Fibroblast of lung (primary cell): ENCODE data around the gene NPHP1. TPM values are rescaled to one million over a fixed set of nuclear protein-coding genes. Genes with fewer than 3 reads are reported as not detected.

Experiments
- DNase-seq, 2 donors: peaks; one replicate each; pipeline versions ENCODE4 v3.0.0 to v3.0.0-alpha.2; 2010; ENCODE audit warnings: low read depth in 2 of 2
- H2AFZ ChIP-seq: 2 replicates; pipeline ENCODE4 v1.5.1; 2012; ENCODE audit warnings: low read length, control low read depth, inconsistent platforms
- H3K27ac ChIP-seq: 2 replicates; pipeline ENCODE4 v1.5.1; 2011; ENCODE audit warnings: low read length, control low read depth; ENCODE audit not compliant: insufficient read depth
- H3K27me3 ChIP-seq: 2 replicates; pipeline ENCODE4 v1.5.1; 2011; ENCODE audit warnings: mild to moderate bottlenecking, low read length; ENCODE audit not compliant: control insufficient read depth, insufficient read depth
- H3K36me3 ChIP-seq: 2 replicates; pipeline ENCODE4 v1.5.1; 2011; ENCODE audit warnings: low read length; ENCODE audit not compliant: control insufficient read depth, insufficient read depth
- H3K4me1 ChIP-seq: 2 replicates; pipeline ENCODE4 v1.5.1; 2011; ENCODE audit warnings: low read length; ENCODE audit not compliant: control insufficient read depth, insufficient read depth; ENCODE audit errors: extremely low read depth
- H3K4me2 ChIP-seq: 2 replicates; pipeline ENCODE4 v1.5.1; 2011; ENCODE audit warnings: low read length, control low read depth; ENCODE audit not compliant: insufficient read depth; ENCODE audit errors: extremely low read depth
- H3K4me3 ChIP-seq, 4 experiments: fragments of 200-600 bp in 1 of 4; sonication (generic) in 1 of 4; replicated peaks in 1 of 4; 2 replicates each; pipeline ENCODE4 v1.5.1; 2011 to 2016; ENCODE audit warnings: low read length in 4 of 4, low read depth in 3 of 4, mild to moderate bottlenecking in 3 of 4, control low read depth in 2 of 4, inconsistent platforms in 1 of 4, mixed read lengths in 1 of 4; ENCODE audit not compliant: insufficient read depth in 1 of 4; ENCODE audit errors: control extremely low read depth in 1 of 4
- H3K79me2 ChIP-seq: 2 replicates; pipeline ENCODE4 v1.5.1; 2012; ENCODE audit warnings: mild to moderate bottlenecking, low read length, inconsistent platforms; ENCODE audit not compliant: control insufficient read depth, insufficient read depth
- H3K9ac ChIP-seq: 2 replicates; pipeline ENCODE4 v1.5.1; 2011; ENCODE audit warnings: mild to moderate bottlenecking, low read length, control low read depth; ENCODE audit not compliant: insufficient read depth
- H3K9me3 ChIP-seq: 2 replicates; pipeline ENCODE4 v1.5.1; 2012; ENCODE audit warnings: low read depth, low read length; ENCODE audit not compliant: control insufficient read depth, insufficient read depth
- H4K20me1 ChIP-seq: 2 replicates; pipeline ENCODE4 v1.5.1; 2011; ENCODE audit warnings: low read length; ENCODE audit not compliant: control insufficient read depth, insufficient read depth; ENCODE audit errors: extremely low read depth
- CTCF ChIP-seq, 2 donors: IDR thresholded peaks in 1 of 2; conservative IDR thresholded peaks in 1 of 2; 1 replicate in 1 of 2; 2 replicates in 1 of 2; pipeline ENCODE4 v1.5.1; 2011 to 2012; ENCODE audit warnings: low read length in 2 of 2, control low read depth in 1 of 2, inconsistent platforms in 1 of 2, low read depth in 1 of 2, mild to moderate bottlenecking in 1 of 2
- EZH2 ChIP-seq: IDR thresholded peaks from 2 replicates; pipeline ENCODE4 v1.5.1; 2012; ENCODE audit warnings: low read length, control low read depth, mild to moderate bottlenecking; ENCODE audit errors: missing control alignments
- polyA plus RNA-seq, 2 donors: library from polyadenylated mRNA; depleted of rRNA in 1 of 2; stranded (reverse) in 1 of 2; unstranded in 1 of 2; fragments of >200 nt; gene quantifications; 2 replicates each; pipeline ENCODE4 v1.2.1, GENCODE V29; 2011 to 2012; ENCODE audit warnings: missing spikeins in 1 of 2
- total RNA-seq: library from RNA; depleted of rRNA; stranded (reverse); fragments of >200 nt; gene quantifications from 2 replicates; pipeline ENCODE4 v1.2.1, GENCODE V29; 2014

Gene NPHP1
- total and polyA plus RNA-seq, 2 donors (not counting 1 experiment from before 2014, with no cell fraction given): 5.0 to 5.1 TPM

- no peaks in the 10 kb centered on the region for H3K4me1 ChIP-seq
- no peaks in the 10 kb centered on the region for H3K9me3 ChIP-seq
- DNase-seq: no peak
- no peak overlapping the region for H3K9ac ChIP-seq
- H3K4me3 ChIP-seq: no peak overlapping the region
- no peak overlapping the region for H3K27ac ChIP-seq
- no peaks in the 10 kb centered on the region for H3K79me2 ChIP-seq
- TF ChIP-seq EZH2 (no peak), CTCF (conservative IDR thresholded peaks at IDR 0.05 in 1 of 2, IDR thresholded peaks at IDR 0.05 in 1 of 2; ENCODE audit: low read depth in 1 of 2, low read length in 2 of 2) (no peak)
- no peak overlapping the region for H3K4me2 ChIP-seq
- H2AFZ ChIP-seq: no peak overlapping the region
- H3K36me3 ChIP-seq: no peaks in the 10 kb centered on the region
- H4K20me1 ChIP-seq: no peaks in the 10 kb centered on the region
- no peaks in the 10 kb centered on the region for H3K27me3 ChIP-seq
Measured at GRCh38 chr2:110140401-110140800, 64.4 kb downstream of the NPHP1 start.

- no peaks in the 10 kb centered on the region for H3K27me3 ChIP-seq
- H2AFZ ChIP-seq: no peak overlapping the region
- DNase-seq: no peak
- no peaks in the 10 kb centered on the region for H3K36me3 ChIP-seq
- no peaks in the 10 kb centered on the region for H3K9me3 ChIP-seq
- no peak overlapping the region for H3K4me3 ChIP-seq
- H3K79me2 ChIP-seq: no peaks in the 10 kb centered on the region
- no peaks in the 10 kb centered on the region for H4K20me1 ChIP-seq
- no peaks in the 10 kb centered on the region for H3K4me1 ChIP-seq
- no peak for TF ChIP-seq EZH2
- TF ChIP-seq CTCF (conservative IDR thresholded peaks at IDR 0.05 in 1 of 2, IDR thresholded peaks at IDR 0.05 in 1 of 2; ENCODE audit: low read depth in 1 of 2, low read length in 2 of 2): no peak
- H3K9ac ChIP-seq: no peak overlapping the region
- no peak overlapping the region for H3K4me2 ChIP-seq
- H3K27ac ChIP-seq: no peak overlapping the region
Measured at GRCh38 chr2:110134025-110134424, 70.8 kb downstream of the NPHP1 start.

- Histone ChIP-seq H3K4me2 (no peak overlapping the region), H3K9ac (no peak overlapping the region), H3K9me3 (no peaks in the 10 kb centered on the region), H2AFZ (no peak overlapping the region), H4K20me1 (no peaks in the 10 kb centered on the region), H3K27me3 (no peaks in the 10 kb centered on the region), H3K79me2 (no peaks in the 10 kb centered on the region), H3K4me1 (no peaks in the 10 kb centered on the region), H3K4me3 (no peak overlapping the region), H3K36me3 (no peaks in the 10 kb centered on the region), H3K27ac (no peak overlapping the region)
- TF ChIP-seq CTCF (conservative IDR thresholded peaks at IDR 0.05 in 1 of 2, IDR thresholded peaks at IDR 0.05 in 1 of 2; ENCODE audit: low read depth in 1 of 2, low read length in 2 of 2) (no peak), EZH2 (no peak)
- no peak for DNase-seq
Measured at GRCh38 chr2:110131166-110131565, 73.6 kb downstream of the NPHP1 start.
